ENCODE measurements around the gene RNF166.
A peak's percentile ranks its signal among the peaks of the same experiment; 100 is the strongest.

RNF166 gene

DNA sequence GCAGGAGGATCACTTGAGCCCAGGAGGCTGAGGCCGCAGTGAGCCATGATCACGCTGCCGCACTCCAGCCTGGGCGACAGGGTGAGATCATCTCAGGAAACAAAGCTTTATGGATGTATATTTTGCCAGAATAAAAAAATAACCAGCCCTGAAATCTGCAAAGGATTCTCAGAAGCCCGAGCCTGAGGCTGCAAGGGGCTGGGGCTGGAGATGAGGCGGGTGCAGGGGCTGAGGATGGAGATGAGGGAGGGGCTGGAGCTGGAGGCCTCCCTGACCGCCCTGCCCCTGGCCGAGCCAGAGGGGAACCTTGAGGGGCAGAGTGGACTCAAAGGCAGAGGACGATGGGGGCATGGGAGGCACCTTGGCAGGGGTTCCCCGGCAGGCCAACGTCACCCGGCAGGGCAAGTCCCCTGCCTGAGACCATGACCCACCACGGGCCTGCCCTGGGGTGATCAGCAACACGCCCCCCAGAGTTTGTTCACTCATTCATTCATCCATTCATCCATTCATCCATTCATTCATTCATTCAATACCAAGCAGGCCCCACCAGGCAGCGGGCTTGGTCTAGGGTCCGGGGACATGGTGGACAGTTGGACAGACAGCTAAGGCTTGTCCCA, 46.3 kb upstream of the RNF166 start:
- TF ChIP-seq, protein P1, sequence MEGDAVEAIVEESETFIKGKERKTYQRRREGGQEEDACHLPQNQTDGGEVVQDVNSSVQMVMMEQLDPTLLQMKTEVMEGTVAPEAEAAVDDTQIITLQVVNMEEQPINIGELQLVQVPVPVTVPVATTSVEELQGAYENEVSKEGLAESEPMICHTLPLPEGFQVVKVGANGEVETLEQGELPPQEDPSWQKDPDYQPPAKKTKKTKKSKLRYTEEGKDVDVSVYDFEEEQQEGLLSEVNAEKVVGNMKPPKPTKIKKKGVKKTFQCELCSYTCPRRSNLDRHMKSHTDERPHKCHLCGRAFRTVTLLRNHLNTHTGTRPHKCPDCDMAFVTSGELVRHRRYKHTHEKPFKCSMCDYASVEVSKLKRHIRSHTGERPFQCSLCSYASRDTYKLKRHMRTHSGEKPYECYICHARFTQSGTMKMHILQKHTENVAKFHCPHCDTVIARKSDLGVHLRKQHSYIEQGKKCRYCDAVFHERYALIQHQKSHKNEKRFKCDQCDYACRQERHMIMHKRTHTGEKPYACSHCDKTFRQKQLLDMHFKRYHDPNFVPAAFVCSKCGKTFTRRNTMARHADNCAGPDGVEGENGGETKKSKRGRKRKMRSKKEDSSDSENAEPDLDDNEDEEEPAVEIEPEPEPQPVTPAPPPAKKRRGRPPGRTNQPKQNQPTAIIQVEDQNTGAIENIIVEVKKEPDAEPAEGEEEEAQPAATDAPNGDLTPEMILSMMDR (IDR thresholded peaks at IDR 0.05; ENCODE audit: control extremely low read depth, extremely low read depth, low read depth, missing control alignments) = no peak
- DNase-seq (ENCODE audit: extremely low spot score) = no peak
- ChIA-PET POLR2A (no interaction called here), CTCF (interaction anchor here (1.2 to 7.5 kb wide), 4 partner anchors 13 to 58 kb away, joined by 3 to 68 read pairs (median 10); no protein-coding TSS in a partner anchor)

DNA sequence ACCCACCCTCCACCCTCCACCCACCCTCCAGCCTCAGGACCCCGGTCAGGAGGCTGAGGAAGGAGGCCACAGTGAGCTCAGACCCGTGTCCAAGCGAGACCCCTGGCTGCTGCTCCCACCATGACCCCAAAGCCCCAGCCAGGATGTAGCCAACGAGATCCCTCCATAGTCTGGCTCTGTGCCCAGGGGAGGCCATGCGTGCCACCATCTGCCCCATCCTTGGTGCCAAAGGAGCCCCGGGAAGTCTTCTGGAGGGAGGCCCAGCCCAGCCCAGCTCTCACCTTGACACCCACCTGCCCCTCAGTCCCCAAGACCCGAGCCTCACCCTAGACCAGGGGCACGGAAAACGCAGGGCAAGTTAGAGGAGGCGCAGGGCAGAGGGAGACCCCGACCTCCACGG, 44.6 kb upstream of the RNF166 start:
- TF ChIP-seq, protein P1 (IDR thresholded peaks at IDR 0.05; ENCODE audit: control extremely low read depth, extremely low read depth, low read depth, missing control alignments) = no peak
- DNase-seq (ENCODE audit: extremely low spot score) = no peak
- POLR2A ChIA-PET = no interaction called here
- CTCF ChIA-PET = interaction anchor here (1.4 to 7.5 kb wide), 3 partner anchors 13 to 107 kb away, joined by 3 to 68 read pairs (median 4); no protein-coding TSS in a partner anchor

DNA sequence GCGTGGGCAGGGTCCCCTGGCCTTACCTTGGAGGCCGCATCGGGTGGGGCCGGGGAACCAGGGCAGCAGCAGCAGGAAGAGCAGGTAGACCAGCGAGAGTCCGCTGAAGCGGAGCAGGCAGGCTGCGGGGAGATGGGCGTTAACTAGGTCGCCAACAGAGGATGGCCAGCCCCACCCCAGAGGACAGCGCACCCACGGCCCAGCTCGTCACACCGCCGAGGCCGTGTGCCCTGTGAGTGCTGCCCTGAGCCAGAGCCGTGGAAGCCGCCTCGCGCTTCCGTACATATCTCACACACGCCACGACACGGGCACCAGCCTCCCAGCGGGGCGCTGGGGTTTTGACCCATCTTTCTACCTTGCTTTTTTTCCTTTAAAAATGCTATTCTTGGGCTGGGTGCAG, 43.1 kb upstream of the RNF166 start:
- CTCF ChIA-PET = interaction anchor here (7.5 kb wide), 1 partner anchor 12 kb away, joined by 68 read pairs; no protein-coding TSS in a partner anchor
- POLR2A ChIA-PET = no interaction called here
- DNase-seq (ENCODE audit: extremely low spot score) = no peak
- TF ChIP-seq, protein P1 (IDR thresholded peaks at IDR 0.05; ENCODE audit: control extremely low read depth, extremely low read depth, low read depth, missing control alignments) = no peak

GRCh38 chr16:88748364-88748763, 42.2 kb upstream of the RNF166 start:
- DNase-seq (ENCODE audit: extremely low spot score) = no peak
- CTCF ChIA-PET = interaction anchor here (7.5 to 9.5 kb wide), 2 partner anchors 11 to 33 kb away, joined by 68 to 74 read pairs; partner anchors contain the start of gene PIEZO1

DNA sequence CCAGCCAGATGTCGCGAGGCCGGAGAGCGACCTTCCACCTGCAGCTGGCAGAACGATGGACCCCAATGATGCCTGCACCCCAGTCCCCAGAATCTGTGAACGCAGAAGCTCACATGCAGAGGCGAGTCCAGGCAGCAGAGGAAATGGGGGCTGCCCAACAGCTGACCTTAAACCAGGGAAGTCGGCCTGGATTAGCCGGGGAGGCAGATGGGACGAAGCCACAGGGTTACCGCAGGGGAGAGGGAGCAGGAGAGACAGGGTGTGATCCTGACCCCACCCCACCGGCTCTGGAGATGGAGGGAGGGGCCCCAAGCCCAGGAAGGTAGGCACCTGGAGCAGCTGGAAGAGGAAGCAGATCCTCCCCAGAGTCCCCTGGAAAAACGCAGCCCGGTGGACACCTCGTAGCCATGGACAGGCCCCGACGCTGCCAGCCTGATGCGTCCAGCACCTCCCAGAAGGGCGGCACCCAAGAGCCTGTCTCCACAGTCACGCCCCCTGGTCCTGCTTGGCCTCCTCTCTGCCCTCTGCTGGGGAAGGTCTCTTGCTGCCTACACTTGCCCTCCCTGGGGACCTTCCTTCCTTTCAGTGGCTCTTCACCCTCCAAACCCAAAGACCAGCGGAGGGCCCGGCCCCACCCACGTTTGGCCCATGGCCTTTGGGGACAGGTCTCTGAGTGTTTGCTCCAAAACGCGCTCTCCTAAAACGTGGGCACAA, 41.5 kb upstream of the RNF166 start:
- POLR2A ChIA-PET = no interaction called here
- TF ChIP-seq, protein P1 (IDR thresholded peaks at IDR 0.05; ENCODE audit: control extremely low read depth, extremely low read depth, low read depth, missing control alignments) = peak; percentile 33
- CTCF ChIA-PET = interaction anchor here (1.3 to 9.5 kb wide), 4 partner anchors 9 to 53 kb away, joined by 3 to 74 read pairs (median 36); partner anchors contain the start of gene PIEZO1
- peak; percentile 71 for DNase-seq (ENCODE audit: extremely low spot score)

More at GRCh38 chr16:88748364-88748763, 42.2 kb upstream of the RNF166 start:
- POLR2A ChIA-PET = no interaction called here
- TF ChIP-seq, protein P1 (IDR thresholded peaks at IDR 0.05; ENCODE audit: control extremely low read depth, extremely low read depth, low read depth, missing control alignments) = no peak

- CTCF ChIA-PET = interaction anchor here (1.3 to 9.5 kb wide), 7 partner anchors 9 to 421 kb away, joined by 3 to 74 read pairs (median 5); partner anchors contain the start of gene PIEZO1
- POLR2A ChIA-PET = no interaction called here
- no peak for DNase-seq (ENCODE audit: extremely low spot score)
- TF ChIP-seq, protein P1 (IDR thresholded peaks at IDR 0.05; ENCODE audit: control extremely low read depth, extremely low read depth, low read depth, missing control alignments) = no peak
Observed at GRCh38 chr16:88746506-88746905, 40.3 kb upstream of the RNF166 start.
